Neuronal stem cell (in vitro differentiated cells): Measurements from ENCODE around the gene C13orf46.

Source experiments
- DNase-seq: peaks from one replicate; pipeline ENCODE4 v3.0.0-alpha.2; 2013; ENCODE audit warnings: low spot score
- H2AFZ ChIP-seq: one replicate; pipeline ENCODE4 v1.6.1; 2013; ENCODE audit warnings: mild to moderate bottlenecking, low read length, inconsistent platforms
- H2AK5ac ChIP-seq: 2 replicates; pipeline ENCODE4 v1.6.1; 2013; ENCODE audit warnings: low read depth, mild to moderate bottlenecking, inconsistent platforms, low read length, moderate library complexity, mixed read lengths
- H2BK120ac ChIP-seq: 2 replicates; pipeline ENCODE4 v1.6.1; 2013; ENCODE audit warnings: low read depth, mild to moderate bottlenecking, inconsistent platforms, low read length, moderate library complexity, mixed read lengths
- H2BK12ac ChIP-seq: one replicate; pipeline ENCODE4 v1.6.1; 2013; ENCODE audit warnings: low read length, inconsistent platforms
- H2BK15ac ChIP-seq: 2 replicates; pipeline ENCODE4 v1.6.1; 2013; ENCODE audit warnings: mild to moderate bottlenecking, low read length, inconsistent platforms, mixed read lengths
- H2BK5ac ChIP-seq: one replicate; pipeline ENCODE4 v1.6.1; 2013; ENCODE audit warnings: inconsistent platforms, mild to moderate bottlenecking, low read length, moderate library complexity
- H3K14ac ChIP-seq: one replicate; pipeline ENCODE4 v1.6.1; 2013; ENCODE audit warnings: low read length, inconsistent platforms
- H3K18ac ChIP-seq: 2 replicates; pipeline ENCODE4 v1.6.1; 2013; ENCODE audit warnings: low read length, inconsistent platforms
- H3K23ac ChIP-seq: 2 replicates; pipeline ENCODE4 v1.6.1; 2013; ENCODE audit warnings: low read depth, mild to moderate bottlenecking, mixed read lengths, low read length, inconsistent platforms; ENCODE audit not compliant: poor library complexity
- H3K27ac ChIP-seq: replicated peaks from 3 replicates; pipeline ENCODE4 v1.5.1; 2013; ENCODE audit warnings: low read length, inconsistent platforms
- H3K27me3 ChIP-seq, 3 experiments: 2 replicates each; pipeline ENCODE4 v1.6.1; 2013; ENCODE audit warnings: low read length in 3 of 3, mild to moderate bottlenecking in 2 of 3, inconsistent platforms in 1 of 3, low read depth in 1 of 3, mixed read lengths in 1 of 3, moderate library complexity in 1 of 3; ENCODE audit not compliant: control insufficient read depth in 3 of 3, insufficient read depth in 3 of 3
- H3K36me3 ChIP-seq, 2 donors: replicated peaks in 1 of 2; 2 replicates each; pipeline ENCODE4 v1.6.1; 2013; ENCODE audit warnings: low read length in 2 of 2; ENCODE audit not compliant: control insufficient read depth in 2 of 2, insufficient read depth in 2 of 2
- H3K4ac ChIP-seq: 2 replicates; pipeline ENCODE4 v1.6.1; 2013; ENCODE audit warnings: inconsistent platforms, mild to moderate bottlenecking, low read length, moderate library complexity
- H3K4me1 ChIP-seq, 2 donors: 1 replicate in 1 of 2; 2 replicates in 1 of 2; pipeline ENCODE4 v1.6.1; 2013; ENCODE audit warnings: low read length in 2 of 2, low read depth in 1 of 2; ENCODE audit not compliant: control insufficient read depth in 2 of 2, insufficient read depth in 1 of 2
- H3K4me2 ChIP-seq: one replicate; pipeline ENCODE4 v1.6.1; 2013; ENCODE audit warnings: mild to moderate bottlenecking, low read length, inconsistent platforms; ENCODE audit not compliant: insufficient read depth, poor library complexity, severe bottlenecking
- H3K4me3 ChIP-seq, 2 donors: 2 replicates each; pipeline ENCODE4 v1.5.1; 2013; ENCODE audit warnings: low read length in 2 of 2, mild to moderate bottlenecking in 2 of 2, inconsistent platforms in 1 of 2, moderate library complexity in 1 of 2
- H3K79me1 ChIP-seq: one replicate; pipeline ENCODE4 v1.6.1; 2013; ENCODE audit warnings: low read depth, mild to moderate bottlenecking, inconsistent platforms, low read length, moderate library complexity
- H3K9ac ChIP-seq: one replicate; pipeline ENCODE4 v1.6.1; 2013; ENCODE audit warnings: mild to moderate bottlenecking, low read depth, low read length, inconsistent platforms; ENCODE audit not compliant: poor library complexity
- H3K9me3 ChIP-seq, 2 donors: replicated peaks in 1 of 2; 2 replicates each; pipeline versions ENCODE3 to v1.6.1; 2013; ENCODE audit warnings: low read length in 2 of 2, mild to moderate bottlenecking in 2 of 2, inconsistent platforms in 1 of 2, low read depth in 1 of 2, mixed read lengths in 1 of 2, moderate library complexity in 1 of 2; ENCODE audit not compliant: control insufficient read depth in 2 of 2, insufficient read depth in 1 of 2
- H4K8ac ChIP-seq: one replicate; pipeline ENCODE4 v1.6.1; 2013; ENCODE audit warnings: low read depth, mild to moderate bottlenecking, inconsistent platforms, low read length, moderate library complexity
- H4K91ac ChIP-seq: one replicate; pipeline ENCODE4 v1.6.1; 2013; ENCODE audit warnings: low read length, low read depth, mild to moderate bottlenecking, inconsistent platforms; ENCODE audit not compliant: poor library complexity
- WGBS, 2 donors: extraction: QIAGEN DNeasy Blood & Tissue Kit; methylation state at CpG; one replicate each; pipeline ENCODE4 v1.1.7; 2013; ENCODE audit warnings: missing lambda C conversion rate in 2 of 2, mixed read lengths in 1 of 2; ENCODE audit not compliant: insufficient read length in 2 of 2, insufficient replicate concordance in 1 of 2; ENCODE audit errors: extremely low coverage in 2 of 2; 5-methylcytosine and 5-hydroxymethylcytosine counted together

Gene C13orf46

DNA sequence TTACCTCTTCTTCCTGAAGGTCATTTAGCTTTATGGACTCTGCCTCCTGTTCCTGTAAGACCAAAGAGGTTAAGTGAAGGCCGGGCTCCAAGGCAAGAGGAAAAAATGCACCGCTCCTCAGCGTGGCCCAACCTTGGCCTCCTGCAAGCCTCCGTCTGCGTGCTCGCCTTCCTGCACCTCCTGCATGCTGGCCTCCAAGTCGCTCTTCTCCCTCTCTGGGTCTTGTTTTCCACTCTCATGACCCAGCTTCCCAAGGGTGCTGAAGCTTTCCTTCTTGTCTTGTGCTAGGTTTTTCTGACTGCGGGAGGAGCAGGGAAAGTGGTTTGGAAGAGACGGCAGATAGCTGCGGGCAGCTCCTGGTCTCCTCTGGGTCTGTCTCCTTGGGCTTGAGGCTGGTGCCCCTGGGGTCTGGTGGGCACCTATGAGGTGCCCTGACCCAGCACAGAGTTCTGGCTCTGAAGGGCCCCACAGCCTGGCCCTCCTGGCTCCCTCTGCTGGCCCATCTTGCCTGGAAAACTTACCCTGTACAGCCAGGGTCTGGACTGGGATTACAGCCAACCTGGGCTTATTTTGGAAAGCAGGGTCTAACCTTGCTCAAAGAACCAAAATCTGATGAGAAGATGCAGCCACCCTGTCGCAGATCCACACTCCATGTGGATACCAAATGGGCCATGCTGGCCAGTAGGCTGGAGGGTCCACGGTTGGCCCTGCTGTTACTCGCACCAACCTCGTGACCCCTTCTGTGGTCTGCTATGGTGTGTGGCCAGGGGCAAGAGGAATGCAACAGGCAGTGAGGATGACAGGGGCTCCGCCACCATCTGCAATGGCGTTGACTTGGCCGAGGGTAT lies 5.2 kb downstream of the C13orf46 start:
- Histone ChIP-seq H2BK15ac (no peak overlapping the region), H4K91ac (no peak overlapping the region), H3K4me3 (no peak overlapping the region), H3K79me1 (no peaks in the 10 kb centered on the region), H3K23ac (no peak overlapping the region), H3K14ac (peak overlapping the region; percentile 79), H2AFZ (no peak overlapping the region), H4K8ac (no peak overlapping the region), H3K4me2 (no peak overlapping the region), H2BK120ac (no peak overlapping the region), H3K9ac (peak overlapping the region; percentile 12), H3K36me3 (peaks cover 2 to 5% of the 10 kb centered on the region in 2 donors), H3K18ac (peak overlapping the region; percentile 35), H3K4ac (peak overlapping the region; percentile 54), H3K4me1 (no peaks in the 10 kb centered on the region), H3K9me3 (peaks cover 7 to 13% of the 10 kb centered on the region in 2 donors), H3K27me3 (peaks cover 0 to 2% (median 0%) of the 10 kb centered on the region in 3 experiments), H3K27ac (no peak overlapping the region), H2AK5ac (peak overlapping the region; percentile 92), H2BK5ac (peak overlapping the region; percentile 71), H2BK12ac (no peak overlapping the region)
- no CpG with 5 or more reads among the region's 17 CpGs for WGBS, 2 donors
- no peak for DNase-seq

DNA sequence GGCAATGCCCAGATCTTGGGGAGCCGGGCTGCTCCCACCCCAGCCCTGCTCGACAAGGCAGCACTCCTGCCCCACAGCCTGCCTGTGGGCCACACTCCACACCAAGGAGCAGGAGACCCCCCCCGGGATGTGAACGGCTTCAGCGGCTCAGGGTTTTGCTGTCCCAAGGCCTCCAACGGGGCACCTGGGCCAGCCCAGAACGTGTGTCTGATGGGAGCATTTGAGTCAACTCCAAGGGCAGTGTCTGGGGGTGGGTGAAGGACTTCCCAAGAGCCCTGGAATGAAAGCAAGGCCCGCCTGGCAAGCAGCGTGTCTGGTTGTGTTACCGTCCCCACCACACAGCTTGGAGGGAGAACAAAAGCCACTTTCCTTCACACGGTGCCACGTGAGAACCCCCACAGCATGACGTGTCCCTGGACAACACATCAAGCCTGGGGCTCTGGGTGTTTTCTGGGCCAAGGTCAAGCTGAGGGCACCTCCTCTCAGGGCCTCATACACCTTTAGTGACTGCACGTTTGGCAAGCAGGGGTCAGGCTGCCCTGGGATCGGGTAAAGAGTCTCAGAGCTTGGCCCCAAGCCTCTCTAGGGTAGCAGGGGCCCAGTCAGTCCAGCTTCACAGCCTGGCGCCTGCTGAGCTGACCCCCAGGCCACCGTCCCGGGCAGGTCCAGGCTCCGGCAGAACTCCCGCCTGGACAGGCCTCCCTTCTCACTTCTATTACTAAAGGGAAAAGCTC lies 6.0 kb downstream of the C13orf46 start:
- no peak overlapping the region for H2BK15ac ChIP-seq
- H4K8ac ChIP-seq, result no peak overlapping the region
- WGBS, 2 donors, result no CpG with 5 or more reads among the region's 20 CpGs
- H3K23ac ChIP-seq, result no peak overlapping the region
- peaks cover 0 to 2% of the 10 kb centered on the region in 2 donors for H3K36me3 ChIP-seq
- H3K9me3 ChIP-seq, result peaks cover 7 to 15% of the 10 kb centered on the region in 2 donors
- H3K27ac ChIP-seq, result no peak overlapping the region
- no peak overlapping the region for H3K4me2 ChIP-seq
- no peak overlapping the region for H3K9ac ChIP-seq
- peaks cover 0 to 2% (median 0%) of the 10 kb centered on the region in 3 experiments for H3K27me3 ChIP-seq
- no peak overlapping the region for H3K14ac ChIP-seq
- no peak overlapping the region for H2BK12ac ChIP-seq
- no peak overlapping the region for H2AFZ ChIP-seq
- no peaks in the 10 kb centered on the region for H3K4me1 ChIP-seq
- no peak overlapping the region for H2BK120ac ChIP-seq
- no peak overlapping the region for H3K4ac ChIP-seq
- no peak overlapping the region for H3K4me3 ChIP-seq
- H3K79me1 ChIP-seq, result no peaks in the 10 kb centered on the region
- DNase-seq, result no peak
- H2BK5ac ChIP-seq, result peak overlapping the region; percentile 71
- peak overlapping the region; percentile 64 for H3K18ac ChIP-seq
- no peak overlapping the region for H4K91ac ChIP-seq
- H2AK5ac ChIP-seq, result peak overlapping the region; percentile 51

DNA sequence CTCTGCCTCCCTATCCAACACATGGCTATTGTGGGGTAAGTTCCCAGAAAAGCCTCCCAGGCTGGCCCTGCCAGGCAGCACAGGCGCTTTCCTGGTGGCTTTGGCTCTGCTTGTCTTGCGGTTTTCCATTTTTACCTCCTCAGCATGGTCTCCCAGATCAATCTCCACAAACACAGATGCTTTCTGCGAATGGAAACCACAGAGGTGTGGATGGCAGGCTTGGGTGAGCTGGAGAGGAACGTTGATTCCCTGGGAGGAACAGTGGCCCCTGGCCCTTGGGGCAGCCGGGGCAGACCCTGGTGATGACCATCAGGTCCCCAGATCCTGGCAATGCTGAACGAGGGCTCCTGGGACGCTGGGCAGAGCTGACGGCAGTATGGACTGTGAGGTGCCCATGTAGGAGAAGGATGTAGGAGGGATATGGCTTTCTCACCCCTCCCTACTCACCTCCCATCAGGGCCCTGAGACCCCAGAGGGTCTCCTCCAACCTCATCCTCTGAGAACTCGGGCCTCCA lies 6.6 kb downstream of the C13orf46 start:
- Histone ChIP-seq H2BK5ac (no peak overlapping the region), H3K9me3 (peaks cover 7 to 17% of the 10 kb centered on the region in 2 donors), H3K4me3 (no peak overlapping the region), H3K27ac (no peak overlapping the region), H3K27me3 (peaks cover 0 to 2% (median 0%) of the 10 kb centered on the region in 3 experiments), H2BK15ac (no peak overlapping the region), H2BK12ac (no peak overlapping the region), H3K36me3 (peaks cover 0 to 2% of the 10 kb centered on the region in 2 donors), H3K4me1 (no peaks in the 10 kb centered on the region), H3K23ac (no peak overlapping the region), H3K4me2 (no peak overlapping the region), H2AK5ac (peak overlapping the region; percentile 61), H4K91ac (no peak overlapping the region), H3K18ac (no peak overlapping the region), H3K4ac (no peak overlapping the region), H4K8ac (no peak overlapping the region), H3K14ac (no peak overlapping the region), H2AFZ (no peak overlapping the region), H2BK120ac (no peak overlapping the region), H3K9ac (no peak overlapping the region), H3K79me1 (no peaks in the 10 kb centered on the region)
- WGBS, 2 donors, result no CpG with 5 or more reads among the region's 9 CpGs
- DNase-seq, result no peak
